ENCODE data around the gene GNA12.

GNA12 gene

GRCh38 chr7:2814946-2815874 is 28.9 kb downstream of the GNA12 start:
- DNase-seq = no peak

- no peak for DNase-seq
Observed at GRCh38 chr7:2814186-2814945, 29.7 kb downstream of the GNA12 start.

DNA sequence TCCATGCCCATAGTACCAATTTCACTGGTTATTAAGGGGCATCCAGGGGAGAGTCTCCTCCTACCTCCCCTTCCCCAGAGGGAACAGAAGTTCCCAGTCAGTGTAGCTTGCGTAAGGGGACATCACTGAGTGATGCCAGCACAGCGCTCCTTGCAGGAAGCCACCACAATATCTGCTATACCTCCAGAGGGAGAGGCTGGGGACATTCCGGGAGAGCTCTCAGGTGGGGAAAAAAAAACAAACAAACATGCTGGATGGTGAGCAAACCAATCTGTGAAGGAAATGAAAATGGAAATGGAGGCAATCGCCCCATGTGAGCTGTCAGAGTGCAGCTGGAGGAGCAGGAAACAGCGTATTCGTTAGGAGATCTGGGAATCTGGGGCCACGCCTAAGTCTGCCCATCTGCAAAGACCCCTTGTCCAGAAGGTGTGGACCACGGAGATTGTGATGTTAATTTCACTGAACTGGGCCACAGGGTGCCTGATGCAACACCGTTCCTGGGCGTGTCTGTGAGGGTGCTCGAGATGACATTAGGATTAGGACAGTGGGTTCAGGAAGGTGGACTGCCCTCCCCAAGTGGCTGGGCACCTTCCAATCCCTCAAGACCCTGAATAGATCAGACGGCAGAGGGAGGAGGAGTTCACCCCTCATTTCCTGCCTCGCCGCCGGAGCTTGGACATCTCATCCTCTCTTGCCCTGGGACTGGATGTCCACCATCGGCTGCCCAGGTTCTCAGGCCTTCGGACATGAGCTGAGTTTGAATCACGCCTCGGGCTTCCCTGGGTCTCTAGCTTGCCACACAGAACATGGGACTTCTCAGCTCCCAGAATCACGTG is 30.5 kb downstream of the GNA12 start:
- no peak for DNase-seq

- DNase-seq = no peak
Observed at GRCh38 chr7:2812831-2813230, 31.3 kb downstream of the GNA12 start.

DNA sequence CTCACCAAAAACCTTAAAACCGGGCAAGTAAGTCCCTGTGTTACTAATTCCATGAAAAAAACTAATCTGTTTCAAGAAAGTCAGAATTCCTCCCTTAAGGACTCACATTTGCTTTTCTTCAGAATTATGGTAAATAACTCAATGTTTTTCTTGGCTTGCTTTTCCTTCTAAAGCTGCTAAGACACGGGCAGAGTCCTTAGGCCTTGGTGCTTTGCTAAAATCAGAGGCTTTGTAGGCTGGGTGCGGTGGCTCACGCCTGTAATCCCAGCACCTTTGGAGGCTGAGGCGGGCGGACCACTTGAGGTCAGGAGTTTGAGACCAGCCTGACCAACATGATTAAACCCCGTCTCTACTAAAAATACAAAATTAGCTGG is 32.0 kb downstream of the GNA12 start:
- DNase-seq = no peak

GRCh38 chr7:2811476-2812113 is 32.5 kb downstream of the GNA12 start:
- no peak for DNase-seq

DNA sequence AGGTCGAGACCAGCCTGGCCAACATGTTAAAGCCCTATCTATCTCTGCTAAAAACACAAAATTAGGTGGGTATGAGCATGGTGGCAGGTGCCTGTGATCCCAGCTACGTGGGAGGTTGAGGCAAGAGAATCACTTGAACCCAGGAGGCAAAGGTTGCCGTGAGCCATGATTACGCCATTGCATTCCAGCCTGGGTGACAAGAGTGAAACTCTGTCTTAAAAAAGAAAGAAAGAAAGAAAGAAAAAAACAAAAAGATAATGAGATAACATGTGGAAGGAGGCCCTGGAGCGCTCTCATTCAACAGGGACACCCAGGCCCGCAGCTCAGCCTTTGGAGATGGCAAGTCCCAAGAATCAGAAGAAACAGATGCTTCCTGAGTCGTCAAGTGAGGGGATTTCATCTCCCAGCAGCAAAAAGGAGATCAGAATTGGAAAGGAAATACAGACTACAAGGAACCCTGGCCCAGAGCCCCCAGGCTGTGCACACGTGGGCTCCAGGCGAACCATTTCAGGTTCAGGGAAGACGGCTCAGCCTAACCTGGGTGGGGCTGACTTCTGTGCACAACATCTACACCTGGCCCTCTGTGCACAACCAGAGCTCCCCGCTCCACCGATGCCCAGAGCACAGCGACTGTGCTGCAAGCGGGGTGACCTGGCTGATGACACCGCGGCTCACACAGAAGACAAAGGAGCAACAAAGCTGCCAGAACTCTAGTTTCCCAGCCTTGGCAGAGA is 33.3 kb downstream of the GNA12 start:
- DNase-seq = no peak

GRCh38 chr7:2809903-2810625 is 34.0 kb downstream of the GNA12 start:
- DNase-seq = no peak

GRCh38 chr7:2808891-2809665 is 35.0 kb downstream of the GNA12 start:
- DNase-seq = no peak

- peak in 1 of 2 experiments; percentile 35 for DNase-seq
Observed at GRCh38 chr7:2807845-2808772, 36.0 kb downstream of the GNA12 start.

GRCh38 chr7:2807460-2807844 is 36.7 kb downstream of the GNA12 start:
- no peak for DNase-seq

- DNase-seq = no peak
Observed at GRCh38 chr7:2806571-2806970, 37.5 kb downstream of the GNA12 start.

GRCh38 chr7:2805213-2805944 is 38.7 kb downstream of the GNA12 start:
- no peak for DNase-seq

GRCh38 chr7:2804227-2804763 is 39.8 kb downstream of the GNA12 start:
- no peak for DNase-seq

DNA sequence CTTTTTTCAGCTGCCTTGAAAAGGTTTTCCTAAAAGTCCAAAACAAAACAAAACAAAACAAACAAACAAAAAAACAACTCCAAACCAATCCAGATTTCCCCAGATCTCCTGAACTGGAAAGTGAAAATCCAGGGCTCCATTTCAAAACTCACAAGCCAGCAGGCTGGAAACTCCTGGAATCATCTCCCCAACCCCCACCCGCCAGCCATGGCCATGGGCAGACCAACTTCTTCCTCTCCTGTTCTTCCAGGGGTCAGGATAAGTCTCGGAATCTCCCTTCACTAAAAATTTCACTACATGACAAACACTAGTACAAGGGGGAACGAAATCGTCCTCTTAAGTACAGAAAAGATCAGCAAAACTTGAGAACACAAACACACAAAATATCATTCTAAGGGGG is 40.4 kb downstream of the GNA12 start:
- DNase-seq = no peak

GRCh38 chr7:2803342-2803692 is 40.8 kb downstream of the GNA12 start:
- no peak for DNase-seq

GRCh38 chr7:2802504-2803341 is 41.4 kb downstream of the GNA12 start:
- no peak for DNase-seq

Data from NCI-H526 (cell line).